ENCODE results near the gene SCAMP5. TPM values are rescaled to one million over a fixed set of nuclear protein-coding genes. Genes with fewer than 3 reads are reported as not detected.

The SCAMP5 gene
- total RNA-seq, 2 donors from 2014 or later, result 21.9 to 33.5 TPM

DNA sequence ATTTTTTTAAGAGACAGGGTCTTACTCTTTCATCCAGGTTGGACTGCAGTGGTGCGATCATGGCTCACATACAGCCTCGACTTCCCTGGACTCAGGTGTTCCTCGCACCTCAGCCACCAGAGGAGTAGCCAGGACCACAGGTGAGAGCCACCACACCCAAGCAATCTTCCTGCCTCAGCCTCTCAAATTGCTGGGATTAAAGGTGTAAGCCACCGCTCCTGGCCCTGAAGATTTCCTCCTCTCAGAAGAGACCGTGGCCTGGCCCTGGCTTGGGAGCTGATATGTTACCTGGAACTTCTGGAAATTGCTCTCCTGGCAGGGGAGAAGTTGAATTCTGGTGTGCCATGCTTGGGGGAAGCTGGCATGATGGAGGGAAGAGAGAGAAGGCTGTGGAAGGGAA lies 64.2 kb downstream of the SCAMP5 start:
- no peak overlapping the region for H3K9ac ChIP-seq (ENCODE audit: extremely low read depth, low read length, poor library complexity, severe bottlenecking)
- WGBS, 2 experiments (ENCODE audit: insufficient coverage in 1 of 2, insufficient read length in 1 of 2), result 84 to 100% methylated on average over 4 to 5 of the region's 5 CpGs
- TF ChIP-seq CTCF (conservative IDR thresholded peaks at IDR 0.05), result no peak
- no peaks in the 10 kb centered on the region for H3K27me3 ChIP-seq (ENCODE audit: control insufficient read depth, insufficient read depth, low read length, poor library complexity, severe bottlenecking)
- Mint-ChIP-seq H3K36me3 (ENCODE audit: low read depth) (peaks cover 5% of the 10 kb centered on the region), H3K27ac (no peak overlapping the region), H3K4me3 (no peak overlapping the region), H3K9me3 (no peaks in the 10 kb centered on the region), H3K27me3 (ENCODE audit: insufficient read depth) (no peaks in the 10 kb centered on the region), H3K4me1 (peaks cover 7% of the 10 kb centered on the region)
- H3K4me1 ChIP-seq (ENCODE audit: control insufficient read depth, insufficient read depth, low read length), result peaks cover 3% of the 10 kb centered on the region
- peak; percentile 22 for DNase-seq
- H3K36me3 ChIP-seq (ENCODE audit: control insufficient read depth, insufficient read depth, low read length), result no peaks in the 10 kb centered on the region
- no peak overlapping the region for H3K27ac ChIP-seq (ENCODE audit: low read depth, low read length)
- no peaks in the 10 kb centered on the region for H3K9me3 ChIP-seq (ENCODE audit: control insufficient read depth, low read length)
- H3K4me3 ChIP-seq (ENCODE audit: low read length), result no peak overlapping the region

GRCh38 chr15:75061272-75061671 lies 65.9 kb downstream of the SCAMP5 start:
- no peak for TF ChIP-seq CTCF (conservative IDR thresholded peaks at IDR 0.05)
- Histone ChIP-seq H3K9ac (ENCODE audit: extremely low read depth, low read length, poor library complexity, severe bottlenecking) (no peak overlapping the region), H3K27me3 (ENCODE audit: control insufficient read depth, insufficient read depth, low read length, poor library complexity, severe bottlenecking) (no peaks in the 10 kb centered on the region), H3K4me1 (ENCODE audit: control insufficient read depth, insufficient read depth, low read length) (peaks cover 4% of the 10 kb centered on the region), H3K27ac (ENCODE audit: low read depth, low read length) (no peak overlapping the region), H3K9me3 (ENCODE audit: control insufficient read depth, low read length) (peaks cover 6% of the 10 kb centered on the region), H3K36me3 (ENCODE audit: control insufficient read depth, insufficient read depth, low read length) (no peaks in the 10 kb centered on the region), H3K4me3 (ENCODE audit: low read length) (no peak overlapping the region)
- Mint-ChIP-seq H3K4me1 (peaks cover 14% of the 10 kb centered on the region), H3K36me3 (ENCODE audit: low read depth) (peaks cover 2% of the 10 kb centered on the region), H3K27me3 (ENCODE audit: insufficient read depth) (no peaks in the 10 kb centered on the region), H3K4me3 (no peak overlapping the region), H3K9me3 (peaks cover 10% of the 10 kb centered on the region), H3K27ac (no peak overlapping the region)
- peak; percentile 17 for DNase-seq

- Mint-ChIP-seq H3K36me3 (ENCODE audit: low read depth) (peaks cover 7% of the 10 kb centered on the region), H3K4me3 (no peak overlapping the region), H3K27me3 (ENCODE audit: insufficient read depth) (no peaks in the 10 kb centered on the region), H3K4me1 (peaks cover 14% of the 10 kb centered on the region), H3K9me3 (peaks cover 24% of the 10 kb centered on the region), H3K27ac (no peak overlapping the region)
- H3K9me3 ChIP-seq (ENCODE audit: control insufficient read depth, low read length), result peaks cover 20% of the 10 kb centered on the region
- H3K27me3 ChIP-seq (ENCODE audit: control insufficient read depth, insufficient read depth, low read length, poor library complexity, severe bottlenecking), result no peaks in the 10 kb centered on the region
- peak; percentile 31 for DNase-seq
- no peak overlapping the region for H3K9ac ChIP-seq (ENCODE audit: extremely low read depth, low read length, poor library complexity, severe bottlenecking)
- TF ChIP-seq CTCF (conservative IDR thresholded peaks at IDR 0.05), result no peak
- no peak overlapping the region for H3K27ac ChIP-seq (ENCODE audit: low read depth, low read length)
- H3K4me3 ChIP-seq (ENCODE audit: low read length), result no peak overlapping the region
- peaks cover 4% of the 10 kb centered on the region for H3K4me1 ChIP-seq (ENCODE audit: control insufficient read depth, insufficient read depth, low read length)
- H3K36me3 ChIP-seq (ENCODE audit: control insufficient read depth, insufficient read depth, low read length), result no peaks in the 10 kb centered on the region
- 65 to 86% methylated on average over 1 to 3 of the region's 3 CpGs for WGBS, 2 experiments (ENCODE audit: insufficient coverage in 1 of 2, insufficient read length in 1 of 2)
Observed at GRCh38 chr15:75062706-75063105, 67.3 kb downstream of the SCAMP5 start.

Data from endodermal cell (in vitro differentiated cells).